ENCODE measurements around the gene SMARCE1.
A peak's percentile ranks its signal among the peaks of the same experiment; 100 is the strongest.

Gene SMARCE1

GRCh38 chr17:40646791-40647623 lies 611 bp downstream of the SMARCE1 start:
- TF ChIP-seq CTCF (IDR thresholded peaks at IDR 0.05; ENCODE audit: poor library complexity, severe bottlenecking): no peak
- peak overlapping the region; percentile 62 for H3K27ac ChIP-seq (ENCODE audit: poor library complexity, severe bottlenecking)
- no peaks in the 10 kb centered on the region for H3K9me3 ChIP-seq (ENCODE audit: severe bottlenecking)
- peak; percentile 55 for ATAC-seq (ENCODE audit: low read depth)
- peaks cover 46% of the 10 kb centered on the region for H3K36me3 ChIP-seq (ENCODE audit: low read depth)
- peak overlapping the region; percentile 94 for H3K4me3 ChIP-seq (ENCODE audit: severe bottlenecking)
- no peaks in the 10 kb centered on the region for H3K27me3 ChIP-seq (ENCODE audit: insufficient read depth, poor library complexity, severe bottlenecking)
- DNase-seq (ENCODE audit: low spot score): no peak
- peaks cover 15% of the 10 kb centered on the region for H3K4me1 ChIP-seq (ENCODE audit: insufficient read depth, poor library complexity, severe bottlenecking)

GRCh38 chr17:40645943-40646342 lies 1.7 kb downstream of the SMARCE1 start:
- TF ChIP-seq CTCF (IDR thresholded peaks at IDR 0.05; ENCODE audit: poor library complexity, severe bottlenecking): no peak
- peaks cover 15% of the 10 kb centered on the region for H3K4me1 ChIP-seq (ENCODE audit: insufficient read depth, poor library complexity, severe bottlenecking)
- no peak overlapping the region for H3K27ac ChIP-seq (ENCODE audit: poor library complexity, severe bottlenecking)
- H3K27me3 ChIP-seq (ENCODE audit: insufficient read depth, poor library complexity, severe bottlenecking): no peaks in the 10 kb centered on the region
- no peak for ATAC-seq (ENCODE audit: low read depth)
- H3K9me3 ChIP-seq (ENCODE audit: severe bottlenecking): no peaks in the 10 kb centered on the region
- DNase-seq (ENCODE audit: low spot score): no peak
- H3K4me3 ChIP-seq (ENCODE audit: severe bottlenecking): no peak overlapping the region
- H3K36me3 ChIP-seq (ENCODE audit: low read depth): peaks cover 57% of the 10 kb centered on the region

GRCh38 chr17:40645291-40645690 lies 2.3 kb downstream of the SMARCE1 start:
- ATAC-seq (ENCODE audit: low read depth): no peak
- H3K27ac ChIP-seq (ENCODE audit: poor library complexity, severe bottlenecking): no peak overlapping the region
- no peak for DNase-seq (ENCODE audit: low spot score)
- H3K36me3 ChIP-seq (ENCODE audit: low read depth): peaks cover 63% of the 10 kb centered on the region
- no peaks in the 10 kb centered on the region for H3K9me3 ChIP-seq (ENCODE audit: severe bottlenecking)
- H3K27me3 ChIP-seq (ENCODE audit: insufficient read depth, poor library complexity, severe bottlenecking): no peaks in the 10 kb centered on the region
- no peak for TF ChIP-seq CTCF (IDR thresholded peaks at IDR 0.05; ENCODE audit: poor library complexity, severe bottlenecking)
- H3K4me3 ChIP-seq (ENCODE audit: severe bottlenecking): no peak overlapping the region
- H3K4me1 ChIP-seq (ENCODE audit: insufficient read depth, poor library complexity, severe bottlenecking): peaks cover 15% of the 10 kb centered on the region

- TF ChIP-seq CTCF (IDR thresholded peaks at IDR 0.05; ENCODE audit: poor library complexity, severe bottlenecking): no peak
- no peaks in the 10 kb centered on the region for H3K4me1 ChIP-seq (ENCODE audit: insufficient read depth, poor library complexity, severe bottlenecking)
- no peak overlapping the region for H3K4me3 ChIP-seq (ENCODE audit: severe bottlenecking)
- H3K27ac ChIP-seq (ENCODE audit: poor library complexity, severe bottlenecking): no peak overlapping the region
- DNase-seq (ENCODE audit: low spot score) (no peak), ATAC-seq (ENCODE audit: low read depth) (no peak)
- no peaks in the 10 kb centered on the region for H3K27me3 ChIP-seq (ENCODE audit: insufficient read depth, poor library complexity, severe bottlenecking)
- no peaks in the 10 kb centered on the region for H3K9me3 ChIP-seq (ENCODE audit: severe bottlenecking)
- H3K36me3 ChIP-seq (ENCODE audit: low read depth): peaks cover 95% of the 10 kb centered on the region
These were observed 9.7 kb downstream of the SMARCE1 start for GRCh38 chr17:40637931-40638330.

GRCh38 chr17:40633871-40634270 lies 13.7 kb downstream of the SMARCE1 start:
- H3K27ac ChIP-seq (ENCODE audit: poor library complexity, severe bottlenecking): no peak overlapping the region
- no peak for DNase-seq (ENCODE audit: low spot score)
- H3K4me3 ChIP-seq (ENCODE audit: severe bottlenecking): no peak overlapping the region
- no peaks in the 10 kb centered on the region for H3K4me1 ChIP-seq (ENCODE audit: insufficient read depth, poor library complexity, severe bottlenecking)
- no peak for ATAC-seq (ENCODE audit: low read depth)
- TF ChIP-seq CTCF (IDR thresholded peaks at IDR 0.05; ENCODE audit: poor library complexity, severe bottlenecking): no peak
- peaks cover 96% of the 10 kb centered on the region for H3K36me3 ChIP-seq (ENCODE audit: low read depth)
- H3K27me3 ChIP-seq (ENCODE audit: insufficient read depth, poor library complexity, severe bottlenecking): no peaks in the 10 kb centered on the region
- peaks cover 2% of the 10 kb centered on the region for H3K9me3 ChIP-seq (ENCODE audit: severe bottlenecking)

All from RWPE2 (cell line).